HG02798 (cell line): ENCODE measurements around the gene CDKN2A.

Source experiments
- ATAC-seq: cut with Tn5 transposase; IDR thresholded peaks from one replicate; pipeline ENCODE4 v1.9.1; 2021; ENCODE audit warnings: mild to moderate bottlenecking; ENCODE audit not compliant: unreplicated experiment, poor library complexity

Gene CDKN2A

DNA sequence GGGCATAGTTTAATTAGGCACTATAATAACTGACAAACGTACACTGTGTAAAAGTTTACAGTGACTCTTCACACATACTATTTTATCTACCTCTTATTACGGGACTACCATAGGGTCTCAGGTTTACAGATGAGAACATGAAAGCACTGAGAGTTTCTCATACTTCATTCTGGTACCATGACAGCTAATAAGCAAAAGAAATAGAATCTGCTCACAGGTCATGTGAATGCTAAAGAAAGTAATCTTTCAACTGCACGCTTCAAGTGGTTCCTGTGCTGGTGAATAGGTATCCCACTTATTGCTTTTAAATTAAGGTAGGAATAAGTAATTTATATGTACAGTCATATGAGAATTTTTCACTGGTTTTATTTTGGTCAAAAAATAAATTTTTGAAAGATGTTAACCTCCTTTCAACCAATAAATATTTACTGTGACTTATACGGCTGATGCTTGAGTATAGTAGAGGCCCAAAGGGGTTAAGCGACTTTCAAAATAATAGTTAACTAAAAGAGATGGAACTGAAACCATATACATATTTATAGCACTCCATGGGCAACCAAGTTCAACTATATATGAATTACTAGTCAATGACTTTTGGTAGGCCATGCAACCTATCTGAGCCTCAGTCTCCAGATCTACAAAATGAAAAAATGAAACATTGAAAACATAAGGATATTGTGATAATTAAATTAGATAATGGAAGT, 8.1 kb downstream of the CDKN2A start:
- peak; percentile 37 for ATAC-seq

DNA sequence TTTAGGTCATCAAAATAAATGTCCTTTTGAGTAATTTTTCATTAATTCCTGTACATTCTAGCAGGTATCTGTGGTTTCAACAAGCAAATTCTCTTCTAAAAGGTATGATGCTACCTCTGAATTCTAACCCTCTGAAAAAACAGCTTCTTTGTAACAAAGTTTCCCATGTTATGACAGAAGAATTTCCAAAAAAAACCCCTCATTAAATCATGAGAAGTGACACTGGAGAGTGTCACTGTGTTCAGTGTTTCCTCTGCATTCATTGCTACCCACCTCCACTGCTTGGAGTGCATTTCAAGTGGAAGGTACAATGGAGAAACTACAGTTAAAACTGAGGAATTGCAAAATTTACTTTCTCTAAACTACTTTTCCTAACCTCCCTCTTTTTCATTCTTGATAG, 10.1 kb downstream of the CDKN2A start:
- no peak for ATAC-seq

GRCh38 chr9:21983561-21983935, 10.6 kb downstream of the CDKN2A start:
- ATAC-seq, result no peak

GRCh38 chr9:21982861-21983560, 11.2 kb downstream of the CDKN2A start:
- no peak for ATAC-seq

DNA sequence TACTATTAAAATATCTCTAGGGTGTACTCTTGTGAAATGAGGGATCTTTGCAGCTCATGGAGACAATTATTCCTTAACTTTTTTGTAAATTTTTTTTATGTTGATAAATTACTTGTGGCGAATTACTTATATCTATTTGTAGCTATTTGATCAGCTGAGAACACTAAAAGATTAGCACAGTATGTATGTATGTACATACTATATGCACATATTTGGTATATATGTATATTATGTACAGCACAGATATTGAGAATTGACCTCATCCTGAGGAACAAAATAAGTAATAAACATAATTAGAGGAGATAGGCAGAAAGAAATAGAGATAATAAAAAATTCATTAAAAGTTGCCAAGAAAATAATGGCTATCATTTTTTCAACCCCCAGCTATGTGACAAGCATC, 11.8 kb downstream of the CDKN2A start:
- no peak for ATAC-seq

- no peak for ATAC-seq
Observed at GRCh38 chr9:21976334-21976875, 17.8 kb downstream of the CDKN2A start.

DNA sequence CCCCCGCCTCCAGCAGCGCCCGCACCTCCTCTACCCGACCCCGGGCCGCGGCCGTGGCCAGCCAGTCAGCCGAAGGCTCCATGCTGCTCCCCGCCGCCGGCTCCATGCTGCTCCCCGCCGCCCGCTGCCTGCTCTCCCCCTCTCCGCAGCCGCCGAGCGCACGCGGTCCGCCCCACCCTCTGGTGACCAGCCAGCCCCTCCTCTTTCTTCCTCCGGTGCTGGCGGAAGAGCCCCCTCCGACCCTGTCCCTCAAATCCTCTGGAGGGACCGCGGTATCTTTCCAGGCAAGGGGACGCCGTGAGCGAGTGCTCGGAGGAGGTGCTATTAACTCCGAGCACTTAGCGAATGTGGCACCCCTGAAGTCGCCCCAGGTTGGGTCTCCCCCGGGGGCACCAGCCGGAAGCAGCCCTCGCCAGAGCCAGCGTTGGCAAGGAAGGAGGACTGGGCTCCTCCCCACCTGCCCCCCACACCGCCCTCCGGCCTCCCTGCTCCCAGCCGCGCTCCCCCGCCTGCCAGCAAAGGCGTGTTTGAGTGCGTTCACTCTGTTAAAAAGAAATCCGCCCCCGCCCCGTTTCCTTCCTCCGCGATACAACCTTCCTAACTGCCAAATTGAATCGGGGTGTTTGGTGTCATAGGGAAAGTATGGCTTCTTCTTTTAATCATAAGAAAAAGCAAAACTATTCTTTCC, 19.3 kb downstream of the CDKN2A start:
- peak; percentile 65 for ATAC-seq

DNA sequence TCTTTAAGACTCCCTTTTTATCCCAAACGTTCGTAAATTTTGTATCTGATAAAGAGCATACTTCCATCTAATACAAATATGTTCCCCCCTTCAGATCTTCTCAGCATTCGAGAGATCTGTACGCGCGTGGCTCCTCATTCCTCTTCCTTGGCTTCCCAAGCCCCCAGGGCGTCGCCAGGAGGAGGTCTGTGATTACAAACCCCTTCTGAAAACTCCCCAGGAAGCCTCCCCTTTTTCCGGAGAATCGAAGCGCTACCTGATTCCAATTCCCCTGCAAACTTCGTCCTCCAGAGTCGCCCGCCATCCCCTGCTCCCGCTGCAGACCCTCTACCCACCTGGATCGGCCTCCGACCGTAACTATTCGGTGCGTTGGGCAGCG, 19.9 kb downstream of the CDKN2A start:
- no peak for ATAC-seq

DNA sequence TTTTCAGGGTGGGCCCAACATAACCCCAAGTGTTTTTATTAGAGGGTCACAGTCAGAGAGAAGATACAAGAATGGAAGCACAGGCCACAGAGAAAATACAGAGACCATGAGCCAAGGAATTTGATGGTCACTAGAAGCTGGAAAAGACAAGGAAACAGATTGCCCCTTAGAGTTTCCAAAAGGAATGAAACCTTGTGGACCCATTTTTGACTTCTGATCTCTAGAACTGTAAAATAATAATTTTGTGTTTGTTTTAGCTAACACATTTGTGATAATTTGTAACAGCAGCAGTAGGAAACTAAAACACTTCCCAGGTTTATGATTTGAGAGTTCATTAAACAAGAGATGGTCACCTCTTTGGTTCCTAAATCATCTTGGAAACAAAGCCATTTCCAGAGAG, 21.8 kb downstream of the CDKN2A start:
- ATAC-seq, result no peak

DNA sequence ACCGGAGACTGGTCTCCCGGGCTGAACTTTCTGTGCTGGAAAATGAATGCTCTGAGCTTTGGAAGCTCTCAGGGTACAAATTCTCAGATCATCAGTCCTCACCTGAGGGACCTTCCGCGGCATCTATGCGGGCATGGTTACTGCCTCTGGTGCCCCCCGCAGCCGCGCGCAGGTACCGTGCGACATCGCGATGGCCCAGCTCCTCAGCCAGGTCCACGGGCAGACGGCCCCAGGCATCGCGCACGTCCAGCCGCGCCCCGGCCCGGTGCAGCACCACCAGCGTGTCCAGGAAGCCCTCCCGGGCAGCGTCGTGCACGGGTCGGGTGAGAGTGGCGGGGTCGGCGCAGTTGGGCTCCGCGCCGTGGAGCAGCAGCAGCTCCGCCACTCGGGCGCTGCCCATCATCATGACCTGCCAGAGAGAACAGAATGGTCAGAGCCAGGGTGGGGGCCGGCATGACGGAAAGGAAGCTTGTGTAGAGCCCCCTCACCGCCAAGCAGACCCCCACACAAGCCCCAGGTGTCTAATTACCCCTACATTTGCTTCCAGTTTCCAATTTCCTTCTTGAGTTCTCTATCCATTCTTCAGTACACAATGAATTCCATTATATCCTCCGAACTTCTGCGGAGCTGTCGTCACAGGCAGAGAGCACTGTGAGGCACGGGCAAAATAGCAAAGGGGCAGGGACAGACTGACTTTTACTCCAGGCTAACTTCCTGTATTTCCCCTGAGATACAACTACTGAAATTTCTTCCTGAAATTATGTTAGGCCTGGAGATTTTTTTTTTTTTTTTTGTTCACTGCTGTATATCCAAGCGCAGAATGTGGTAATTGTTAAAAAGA, 23.2 kb downstream of the CDKN2A start:
- no peak for ATAC-seq

DNA sequence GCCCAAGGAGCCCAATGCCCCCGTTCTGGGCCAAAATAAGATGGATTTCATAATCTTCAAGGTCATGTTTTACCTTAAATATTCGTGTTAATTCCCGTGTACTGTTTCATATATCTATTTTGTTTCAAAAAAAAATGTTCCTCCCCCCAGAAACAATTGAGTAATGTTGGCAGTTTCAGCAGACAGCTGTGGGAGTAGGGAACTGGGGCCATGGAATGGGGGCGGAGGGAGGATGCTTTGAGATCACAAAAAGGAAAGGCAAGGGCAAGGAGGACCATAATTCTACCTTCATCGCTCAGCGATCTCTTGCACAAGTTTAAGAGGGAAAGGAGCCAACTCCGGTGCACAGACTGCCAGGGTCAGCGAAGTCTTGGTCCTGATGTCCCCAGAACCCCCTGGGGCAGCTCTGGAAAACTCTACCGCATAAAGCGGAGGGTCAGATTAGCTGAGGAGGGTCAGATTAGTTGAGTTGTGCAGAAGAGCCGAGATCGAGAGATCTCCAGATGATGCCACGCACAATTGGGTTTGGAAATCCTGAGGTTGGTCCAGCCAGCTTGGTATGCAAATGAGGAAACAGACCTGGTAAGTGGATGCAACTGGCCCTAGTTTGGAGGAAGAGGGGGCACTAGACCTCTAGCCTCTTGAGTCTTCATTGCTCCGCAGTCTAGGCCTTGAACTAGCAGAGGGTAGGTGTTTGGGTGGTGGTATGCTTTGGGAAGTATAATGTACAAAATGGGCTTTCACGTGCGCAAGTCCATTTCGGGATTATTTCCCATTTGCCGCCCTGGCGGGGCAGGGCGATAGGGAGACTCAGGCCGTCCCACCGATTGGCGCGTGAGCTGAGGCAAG, 24.0 kb downstream of the CDKN2A start:
- no peak for ATAC-seq

- no peak for ATAC-seq
Observed at GRCh38 chr9:21969011-21969940, 24.9 kb downstream of the CDKN2A start.

GRCh38 chr9:21968331-21969010, 25.7 kb downstream of the CDKN2A start:
- ATAC-seq, result no peak

GRCh38 chr9:21967702-21968101, 26.5 kb downstream of the CDKN2A start:
- ATAC-seq, result no peak

DNA sequence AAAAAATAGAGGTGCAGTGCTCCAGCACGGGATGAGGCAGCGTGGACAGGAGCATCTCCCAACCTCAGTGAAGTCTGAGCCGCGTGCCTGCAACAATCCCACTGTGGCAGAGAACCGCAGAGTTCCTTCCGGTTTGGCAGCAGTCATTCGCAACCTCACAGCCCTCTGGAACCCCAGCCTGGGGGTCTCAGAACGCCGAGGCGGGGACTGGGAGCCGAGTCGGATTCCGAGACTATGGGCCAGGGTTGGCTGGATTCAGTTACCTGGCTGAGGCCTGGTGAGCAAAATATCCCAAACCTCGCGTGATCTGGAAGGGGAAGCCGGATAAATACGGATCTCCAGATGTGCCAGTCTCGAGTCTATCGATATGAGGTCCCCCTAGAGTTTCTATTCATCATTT, 27.0 kb downstream of the CDKN2A start:
- ATAC-seq, result no peak

DNA sequence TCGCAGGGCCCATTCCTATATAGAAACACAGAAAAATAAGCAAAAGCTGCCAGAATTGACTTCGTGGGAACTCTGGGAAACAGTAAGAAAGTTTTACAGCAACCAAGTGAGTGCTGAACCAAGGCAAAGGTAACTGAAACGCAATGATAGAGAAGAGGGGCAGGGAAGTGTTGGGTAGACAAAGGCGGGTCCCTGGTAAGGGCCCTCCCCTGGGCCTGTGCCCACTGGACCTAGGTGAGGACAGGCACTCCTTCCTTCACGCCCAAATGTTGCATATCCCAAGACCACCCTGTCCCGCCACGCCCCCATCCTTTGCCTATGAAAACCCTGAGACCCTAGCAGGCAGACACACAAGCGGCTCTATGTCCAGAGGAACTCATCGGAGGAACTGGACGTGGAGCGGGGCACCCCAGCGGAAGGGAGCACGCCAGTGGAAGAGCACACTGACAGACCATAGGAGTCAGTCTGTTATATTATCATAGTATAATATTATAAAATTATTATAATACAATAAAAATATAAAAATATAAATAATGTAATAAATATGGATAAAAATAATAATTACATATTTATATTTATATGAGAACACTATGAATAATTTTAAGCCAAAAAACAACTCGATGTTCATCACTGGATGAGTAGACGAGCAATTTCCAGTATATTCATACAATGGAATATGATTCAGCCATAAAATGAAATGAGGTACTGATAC, 27.9 kb downstream of the CDKN2A start:
- no peak for ATAC-seq

DNA sequence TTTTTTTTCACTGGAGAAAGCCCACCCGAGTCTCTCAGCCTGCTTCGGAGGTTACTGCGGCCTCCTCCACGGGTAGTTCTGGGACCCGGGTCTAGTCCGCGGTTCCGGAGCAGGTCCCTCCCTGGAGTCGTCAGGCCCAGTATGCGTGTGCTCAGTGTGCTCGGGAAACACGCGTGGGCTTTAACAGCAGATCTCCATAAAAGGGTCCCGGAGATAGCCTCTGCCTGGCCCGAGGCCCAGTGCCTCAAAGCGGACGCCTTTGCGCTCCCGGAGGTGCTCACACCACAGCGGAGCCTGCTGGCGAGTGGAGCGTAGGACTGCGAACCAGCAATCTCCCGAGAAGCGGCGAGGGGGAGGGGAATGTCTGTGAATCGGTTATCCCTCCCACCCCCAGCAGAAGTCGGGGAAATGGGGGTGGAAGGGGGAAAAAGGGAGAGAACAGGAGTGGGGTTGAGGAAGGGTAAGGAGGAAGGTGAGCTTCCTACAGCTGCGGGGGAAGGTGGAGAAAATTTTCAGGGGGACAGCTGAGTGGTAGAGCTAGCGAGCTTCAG, 28.7 kb downstream of the CDKN2A start:
- ATAC-seq, result peak; percentile 94
